ENCODE results near the gene UNC5A. TPM values are rescaled to one million over a fixed set of nuclear protein-coding genes. Genes with fewer than 3 reads are reported as not detected.

The UNC5A gene
- total RNA-seq, 2 experiments from 2014 or later, result not detected

DNA sequence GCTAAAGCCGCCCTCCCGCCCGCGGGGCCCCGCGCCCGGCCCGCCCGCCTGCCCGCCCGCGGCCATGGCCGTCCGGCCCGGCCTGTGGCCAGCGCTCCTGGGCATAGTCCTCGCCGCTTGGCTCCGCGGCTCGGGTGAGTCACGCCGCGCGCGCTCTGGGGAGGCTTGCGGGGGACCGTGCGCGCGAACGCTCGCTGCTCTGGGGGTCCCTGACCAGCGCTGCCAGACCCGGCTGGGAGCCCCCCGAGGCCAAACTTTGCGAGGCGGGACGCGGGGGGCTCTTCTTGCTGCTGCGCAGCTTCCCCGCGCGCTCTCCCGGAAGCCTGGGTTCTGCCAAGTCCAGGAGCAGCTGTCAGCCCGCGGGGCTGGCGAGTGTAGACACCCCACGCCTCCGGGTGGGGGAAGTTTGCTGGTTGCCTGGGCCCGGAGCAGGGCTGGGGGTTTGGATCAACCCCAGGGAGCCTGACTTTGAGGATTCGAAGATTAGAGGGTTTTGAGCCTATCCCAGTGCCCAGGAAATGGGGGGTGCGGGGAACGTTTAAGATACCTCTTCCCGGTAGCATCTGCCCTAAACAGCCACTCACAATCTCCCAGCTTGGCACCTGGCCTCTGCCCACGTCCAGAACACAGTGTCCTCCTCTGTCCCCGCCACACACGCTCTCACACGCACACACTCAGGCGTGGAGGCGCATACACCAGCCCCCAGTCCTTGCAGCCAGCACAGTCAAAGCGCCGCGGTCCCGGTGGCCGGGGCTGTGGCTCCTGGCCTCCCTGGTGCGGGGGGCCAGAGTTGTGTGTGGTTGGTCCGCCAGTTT is 535 bp downstream of the UNC5A start:
- no peaks in the 10 kb centered on the region for H3K36me3 Mint-ChIP-seq (ENCODE audit: low read depth)
- peaks cover 61% of the 10 kb centered on the region for H3K27me3 Mint-ChIP-seq (ENCODE audit: low read depth)
- no peaks in the 10 kb centered on the region for H3K9me3 Mint-ChIP-seq (ENCODE audit: insufficient read depth)
- H3K4me3 Mint-ChIP-seq, result peak overlapping the region; percentile 36
- H3K4me1 Mint-ChIP-seq (ENCODE audit: low read depth), result peaks cover 9% of the 10 kb centered on the region
- CTCF ChIA-PET, result interaction anchor here (0.7 to 1.2 kb wide), 2 partner anchors 15 to 150 kb away, joined by 3 to 4 read pairs; no protein-coding TSS in a partner anchor
- peak; percentile 12 for ATAC-seq
- no peak for DNase-seq
- H3K27ac Mint-ChIP-seq, result no peak overlapping the region
- POLR2A ChIA-PET, result no interaction called here

DNA sequence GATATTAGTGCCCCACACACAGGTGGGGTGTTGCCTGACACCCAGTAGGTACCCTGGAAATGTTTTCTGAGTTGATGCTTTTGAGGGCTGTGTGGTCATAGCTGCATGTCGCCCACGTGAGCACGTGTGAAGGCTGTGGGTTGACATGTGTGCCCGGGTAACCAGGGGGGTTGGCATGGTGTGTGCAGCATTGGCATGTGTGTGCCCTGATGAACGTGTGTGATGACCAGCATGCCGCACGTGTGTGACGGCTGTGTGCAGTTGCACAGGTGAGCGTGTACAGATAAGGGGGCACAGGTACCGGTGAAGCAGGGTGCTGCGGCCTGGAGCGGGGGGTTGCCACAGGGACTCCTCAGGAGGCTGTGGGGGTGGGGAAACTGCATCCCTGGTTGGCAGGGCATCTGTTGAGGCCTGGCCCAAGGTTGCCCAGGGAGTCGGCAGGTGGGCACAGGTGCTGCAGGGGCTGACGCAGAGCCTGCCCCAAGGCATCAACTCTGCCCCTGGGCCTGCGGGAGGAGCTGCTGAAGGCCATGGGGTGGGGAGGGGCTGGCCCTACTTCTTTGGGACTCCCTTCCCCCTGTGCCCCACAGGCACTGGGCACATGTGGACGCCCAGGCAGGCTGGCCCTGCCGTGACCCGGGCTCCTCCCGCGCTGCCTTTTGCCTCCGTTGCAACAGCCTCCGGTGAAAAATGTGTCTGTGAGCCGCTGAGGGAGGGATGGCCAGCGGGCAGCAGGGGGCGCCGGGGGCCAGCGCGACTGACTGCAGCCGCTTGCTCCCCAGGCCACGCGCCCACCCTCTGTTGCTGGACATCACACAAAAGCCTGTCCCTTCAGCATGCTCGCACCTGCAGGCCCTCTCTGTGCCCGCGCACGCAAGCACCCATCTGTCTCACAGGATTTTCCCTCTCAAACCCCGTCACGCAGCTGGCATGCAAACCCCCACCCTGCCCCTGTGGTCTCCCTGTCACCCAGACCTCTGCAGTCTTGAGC is 2.2 kb downstream of the UNC5A start:
- peak; percentile 35 for DNase-seq
- Mint-ChIP-seq H3K4me1 (ENCODE audit: low read depth) (peaks cover 14% of the 10 kb centered on the region), H3K9me3 (ENCODE audit: insufficient read depth) (no peaks in the 10 kb centered on the region), H3K4me3 (no peak overlapping the region), H3K27me3 (ENCODE audit: low read depth) (peaks cover 64% of the 10 kb centered on the region), H3K27ac (no peak overlapping the region), H3K36me3 (ENCODE audit: low read depth) (no peaks in the 10 kb centered on the region)
- ATAC-seq, result peak; percentile 21
- CTCF ChIA-PET, result interaction anchor here (0.6 to 1.2 kb wide), 4 partner anchors 112 to 152 kb away, joined by 3 to 4 read pairs (median 4); no protein-coding TSS in a partner anchor
- POLR2A ChIA-PET, result no interaction called here

DNA sequence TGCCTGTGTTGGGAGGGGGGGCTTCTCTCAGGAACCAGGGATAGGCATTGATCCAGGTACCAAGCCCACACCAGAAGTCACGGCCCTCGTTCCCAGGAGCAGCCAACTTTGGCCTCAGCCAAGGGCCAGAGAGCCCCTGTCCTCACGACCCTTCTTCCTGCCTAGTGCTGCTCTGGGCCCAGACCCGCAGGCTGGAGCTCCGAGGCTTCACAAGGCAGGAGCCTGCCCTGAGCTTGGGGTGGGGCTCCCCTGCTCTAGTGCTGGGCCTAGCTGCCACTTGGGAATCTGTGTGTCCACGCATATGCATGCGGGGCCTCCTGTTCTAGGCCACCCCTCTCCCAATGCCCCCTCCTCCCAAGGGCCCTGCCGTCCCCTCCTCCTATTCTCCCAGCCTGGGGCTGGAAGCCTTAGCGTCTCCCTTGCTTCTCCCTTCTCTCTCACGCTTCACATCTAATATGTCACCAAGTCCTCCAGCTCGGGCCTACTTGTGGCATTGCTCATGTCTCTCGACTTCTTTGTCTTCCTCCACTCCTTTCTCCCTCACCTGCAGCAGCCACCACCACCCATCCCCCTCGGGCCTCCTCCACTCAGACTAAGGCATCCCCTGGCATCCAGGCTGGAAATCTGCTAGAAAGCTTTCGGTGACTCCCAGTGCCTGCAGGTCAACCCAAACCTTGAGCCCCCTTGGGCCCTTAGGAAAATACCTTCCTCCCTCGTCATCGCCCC is 3.4 kb downstream of the UNC5A start:
- CTCF ChIA-PET, result interaction anchor here (0.6 to 1.0 kb wide), 3 partner anchors 113 to 178 kb away, joined by 3 to 4 read pairs (median 3); no protein-coding TSS in a partner anchor

DNA sequence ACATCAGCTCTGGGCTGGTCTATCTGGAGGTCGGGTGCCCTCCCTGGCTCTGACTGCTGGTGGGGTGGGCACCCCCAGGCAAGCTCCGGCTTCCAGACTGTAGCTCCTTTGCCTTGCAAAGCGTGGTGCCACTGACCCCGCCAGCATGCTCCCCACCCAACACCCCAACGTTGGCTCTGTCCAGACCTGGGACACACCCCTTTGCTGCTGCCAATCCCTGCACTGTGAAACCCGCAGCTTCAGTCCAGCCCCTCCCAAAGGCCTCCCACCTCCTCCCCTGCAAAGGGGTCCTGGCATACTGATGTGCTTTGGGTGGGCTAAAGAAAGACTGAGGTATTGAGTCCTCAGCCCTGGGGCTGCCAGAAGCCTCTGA is 3.9 kb downstream of the UNC5A start:
- ATAC-seq (no peak), DNase-seq (no peak)
- Mint-ChIP-seq H3K27ac (no peak overlapping the region), H3K36me3 (ENCODE audit: low read depth) (no peaks in the 10 kb centered on the region), H3K4me3 (no peak overlapping the region), H3K4me1 (ENCODE audit: low read depth) (peaks cover 23% of the 10 kb centered on the region), H3K27me3 (ENCODE audit: low read depth) (peaks cover 61% of the 10 kb centered on the region), H3K9me3 (ENCODE audit: insufficient read depth) (no peaks in the 10 kb centered on the region)
- ChIA-PET POLR2A (no interaction called here), CTCF (interaction anchor here (0.6 kb wide), 1 partner anchor 179 kb away, joined by 3 read pairs; no protein-coding TSS in a partner anchor)

More for the DNA sequence above, 3.4 kb downstream of the UNC5A start:
- POLR2A ChIA-PET, result no interaction called here
- no peak overlapping the region for H3K4me3 Mint-ChIP-seq
- no peak overlapping the region for H3K27ac Mint-ChIP-seq
- H3K9me3 Mint-ChIP-seq (ENCODE audit: insufficient read depth), result no peaks in the 10 kb centered on the region
- peaks cover 21% of the 10 kb centered on the region for H3K4me1 Mint-ChIP-seq (ENCODE audit: low read depth)
- DNase-seq (no peak), ATAC-seq (no peak)
- no peaks in the 10 kb centered on the region for H3K36me3 Mint-ChIP-seq (ENCODE audit: low read depth)
- H3K27me3 Mint-ChIP-seq (ENCODE audit: low read depth), result peaks cover 61% of the 10 kb centered on the region

DNA sequence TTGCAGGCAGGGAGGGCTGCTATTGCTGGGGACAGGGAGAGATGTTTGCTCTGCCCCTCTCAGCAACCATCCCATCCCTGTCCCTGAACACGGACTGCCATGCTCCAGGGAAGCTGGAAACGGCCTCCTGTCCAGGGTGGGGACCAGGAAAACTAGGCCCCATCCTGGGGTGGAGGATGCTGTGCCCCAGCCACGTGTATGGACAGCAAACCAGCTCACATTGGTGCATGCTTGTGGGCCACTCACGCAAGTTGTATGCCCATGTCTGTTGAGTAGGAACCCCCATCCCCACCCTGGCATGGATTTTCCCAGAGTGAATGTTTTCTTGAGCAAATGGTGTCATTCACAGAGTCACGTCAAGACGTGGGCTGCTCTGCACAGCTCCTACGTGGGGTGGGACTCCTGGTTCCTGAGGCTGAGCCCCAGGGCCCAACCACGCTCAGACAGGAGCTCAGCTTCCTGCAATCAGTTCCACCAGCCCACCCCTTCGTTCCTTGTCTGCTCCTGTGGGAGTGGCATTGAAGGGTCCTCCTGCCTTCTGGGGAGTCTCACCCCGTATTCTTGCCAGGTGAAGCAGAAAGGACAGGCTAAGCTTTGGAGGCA is 4.6 kb downstream of the UNC5A start:
- DNase-seq (no peak), ATAC-seq (no peak)
- Mint-ChIP-seq H3K36me3 (ENCODE audit: low read depth) (no peaks in the 10 kb centered on the region), H3K4me3 (no peak overlapping the region), H3K4me1 (ENCODE audit: low read depth) (peaks cover 22% of the 10 kb centered on the region), H3K9me3 (ENCODE audit: insufficient read depth) (no peaks in the 10 kb centered on the region), H3K27me3 (ENCODE audit: low read depth) (peaks cover 62% of the 10 kb centered on the region), H3K27ac (no peak overlapping the region)
- ChIA-PET CTCF (interaction anchor here (1.1 kb wide), 1 partner anchor 154 kb away, joined by 5 read pairs; no protein-coding TSS in a partner anchor), POLR2A (no interaction called here)

DNA sequence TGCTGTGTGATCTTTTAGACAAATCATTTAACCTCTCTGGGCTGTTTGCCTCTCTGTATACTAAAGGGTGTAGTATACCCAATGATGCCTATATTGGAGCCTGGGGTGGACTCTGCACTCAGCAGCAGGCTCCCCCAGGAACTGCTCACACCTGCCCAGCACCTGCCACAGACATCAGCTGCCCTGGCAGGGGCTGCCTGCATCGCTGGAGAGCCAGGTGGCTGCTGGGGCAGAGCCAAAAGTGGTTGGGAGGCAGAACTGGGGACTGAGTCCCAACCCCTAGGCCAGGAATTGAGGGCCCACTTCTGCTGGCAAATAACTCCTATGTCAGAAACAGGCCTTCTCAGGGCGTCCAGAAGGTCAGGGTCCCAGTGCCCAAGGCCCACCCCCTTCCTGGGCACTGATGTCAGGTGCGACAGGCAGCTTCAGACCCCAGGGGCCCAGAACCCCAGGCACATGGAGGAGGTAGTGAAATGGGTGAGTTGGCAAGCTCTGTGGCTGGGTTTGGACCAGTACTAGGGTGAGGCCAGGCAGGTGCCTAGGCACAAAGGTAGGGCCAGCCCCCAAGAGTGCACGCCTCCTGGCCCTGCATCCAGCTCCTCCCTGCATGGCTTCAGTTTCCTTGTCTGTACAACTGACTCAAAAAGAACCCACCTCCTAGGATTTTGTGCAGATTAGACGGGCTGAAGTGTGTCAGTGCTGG is 5.8 kb downstream of the UNC5A start:
- Mint-ChIP-seq H3K27me3 (ENCODE audit: low read depth) (peaks cover 64% of the 10 kb centered on the region), H3K27ac (no peak overlapping the region), H3K36me3 (ENCODE audit: low read depth) (no peaks in the 10 kb centered on the region), H3K4me3 (no peak overlapping the region), H3K4me1 (ENCODE audit: low read depth) (peaks cover 19% of the 10 kb centered on the region), H3K9me3 (ENCODE audit: insufficient read depth) (no peaks in the 10 kb centered on the region)
- POLR2A ChIA-PET, result no interaction called here
- no peak for ATAC-seq
- CTCF ChIA-PET, result interaction anchor here (1.1 kb wide), 1 partner anchor 155 kb away, joined by 5 read pairs; no protein-coding TSS in a partner anchor
- no peak for DNase-seq

DNA sequence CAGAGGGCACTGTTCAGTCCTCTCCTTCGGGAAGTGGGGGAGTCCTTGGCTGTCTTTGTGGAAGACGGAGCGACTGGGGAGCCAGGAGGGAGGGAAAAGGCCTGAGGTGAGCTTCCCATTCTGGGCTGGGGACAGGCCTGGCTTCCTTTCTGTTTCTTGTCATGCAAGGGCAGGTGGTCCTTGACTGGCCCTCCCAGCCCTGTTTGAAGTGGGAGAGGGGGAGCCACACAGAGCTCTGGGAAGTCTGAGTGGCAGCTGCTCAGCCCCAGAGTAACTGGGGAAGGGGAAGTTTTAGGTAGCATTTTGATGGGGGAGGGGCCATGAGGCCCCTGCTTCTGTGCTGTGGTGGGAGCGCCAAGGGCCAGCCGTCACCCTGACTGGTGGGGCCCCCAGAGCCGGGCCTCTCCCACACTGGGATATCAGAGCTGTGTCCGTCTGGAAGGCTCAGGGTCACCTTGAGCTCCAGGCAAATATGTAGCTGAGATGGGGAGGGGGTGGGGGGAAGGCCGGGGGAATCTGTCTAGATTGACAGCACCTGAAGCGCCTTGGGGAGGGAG is 6.5 kb downstream of the UNC5A start:
- Mint-ChIP-seq H3K4me1 (ENCODE audit: low read depth) (peaks cover 18% of the 10 kb centered on the region), H3K27ac (no peak overlapping the region), H3K36me3 (ENCODE audit: low read depth) (no peaks in the 10 kb centered on the region), H3K27me3 (ENCODE audit: low read depth) (peaks cover 58% of the 10 kb centered on the region), H3K4me3 (no peak overlapping the region), H3K9me3 (ENCODE audit: insufficient read depth) (no peaks in the 10 kb centered on the region)
- DNase-seq (no peak), ATAC-seq (no peak)
- ChIA-PET POLR2A (no interaction called here), CTCF (interaction anchor here (0.9 kb wide), 1 partner anchor 156 kb away, joined by 3 read pairs; no protein-coding TSS in a partner anchor)

DNA sequence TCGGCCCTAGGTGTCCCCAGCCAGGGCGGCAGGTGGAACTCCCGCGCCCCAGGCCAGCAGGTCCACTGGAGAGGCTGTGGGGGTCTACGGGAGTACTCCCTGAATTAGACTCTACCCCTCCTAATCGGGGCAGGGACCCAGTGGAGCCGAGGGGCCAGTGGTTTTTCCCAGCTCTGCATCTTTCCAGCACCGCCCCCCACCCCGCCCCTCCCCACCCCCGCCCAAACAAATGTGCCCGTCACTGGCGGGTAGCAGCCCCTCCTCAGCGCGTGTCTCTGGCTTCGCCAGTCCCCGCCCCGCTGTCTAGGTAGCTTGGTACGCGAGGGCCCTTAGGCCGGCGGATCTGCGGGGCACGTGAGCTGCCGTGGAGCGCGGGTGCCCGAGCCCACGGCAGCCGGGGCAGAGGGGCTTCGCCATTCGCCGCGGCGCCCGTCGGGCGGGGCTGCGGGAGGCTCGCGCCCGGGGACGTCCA is 7.0 kb downstream of the UNC5A start:
- no peak for DNase-seq
- POLR2A ChIA-PET, result no interaction called here
- H3K27me3 Mint-ChIP-seq (ENCODE audit: low read depth), result peaks cover 56% of the 10 kb centered on the region
- H3K9me3 Mint-ChIP-seq (ENCODE audit: insufficient read depth), result no peaks in the 10 kb centered on the region
- no peaks in the 10 kb centered on the region for H3K36me3 Mint-ChIP-seq (ENCODE audit: low read depth)
- no peak overlapping the region for H3K4me3 Mint-ChIP-seq
- H3K4me1 Mint-ChIP-seq (ENCODE audit: low read depth), result peaks cover 18% of the 10 kb centered on the region
- CTCF ChIA-PET, result interaction anchor here (0.9 kb wide), 1 partner anchor 157 kb away, joined by 3 read pairs; no protein-coding TSS in a partner anchor
- no peak for ATAC-seq
- H3K27ac Mint-ChIP-seq, result no peak overlapping the region

DNA sequence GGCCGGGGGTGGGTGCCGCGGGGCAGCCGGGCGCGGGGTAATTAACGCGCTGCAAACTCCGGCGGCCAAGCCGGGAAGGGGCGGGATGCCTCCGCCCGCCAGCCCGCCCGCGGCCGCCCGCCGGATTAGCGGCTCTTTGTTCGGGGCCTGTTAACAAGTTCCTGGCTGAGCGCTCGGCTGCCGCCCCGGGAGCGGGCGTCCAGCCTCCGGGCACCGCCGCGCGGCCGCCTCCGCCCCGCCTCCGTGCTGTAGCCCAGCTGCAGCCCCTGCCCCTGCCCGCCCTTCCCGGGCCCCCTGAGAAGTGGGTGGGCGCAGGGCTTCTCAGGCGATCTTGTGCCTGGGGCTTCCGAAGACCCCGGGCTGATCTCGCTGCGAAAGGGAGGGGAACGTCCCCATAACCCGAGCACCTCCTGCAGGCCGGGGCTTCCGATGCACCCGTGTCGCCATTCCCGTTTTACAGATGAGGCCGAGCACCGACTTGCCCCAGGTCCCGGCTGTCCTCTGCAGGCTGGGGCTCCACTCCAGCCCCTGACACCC is 7.5 kb downstream of the UNC5A start:
- peak overlapping the region; percentile 58 for H3K4me3 Mint-ChIP-seq
- peaks cover 61% of the 10 kb centered on the region for H3K27me3 Mint-ChIP-seq (ENCODE audit: low read depth)
- DNase-seq (peak; percentile 33), ATAC-seq (peak; percentile 31)
- peaks cover 18% of the 10 kb centered on the region for H3K4me1 Mint-ChIP-seq (ENCODE audit: low read depth)
- H3K9me3 Mint-ChIP-seq (ENCODE audit: insufficient read depth), result no peaks in the 10 kb centered on the region
- H3K27ac Mint-ChIP-seq, result no peak overlapping the region
- POLR2A ChIA-PET, result no interaction called here
- no peaks in the 10 kb centered on the region for H3K36me3 Mint-ChIP-seq (ENCODE audit: low read depth)
- CTCF ChIA-PET, result no interaction called here

DNA sequence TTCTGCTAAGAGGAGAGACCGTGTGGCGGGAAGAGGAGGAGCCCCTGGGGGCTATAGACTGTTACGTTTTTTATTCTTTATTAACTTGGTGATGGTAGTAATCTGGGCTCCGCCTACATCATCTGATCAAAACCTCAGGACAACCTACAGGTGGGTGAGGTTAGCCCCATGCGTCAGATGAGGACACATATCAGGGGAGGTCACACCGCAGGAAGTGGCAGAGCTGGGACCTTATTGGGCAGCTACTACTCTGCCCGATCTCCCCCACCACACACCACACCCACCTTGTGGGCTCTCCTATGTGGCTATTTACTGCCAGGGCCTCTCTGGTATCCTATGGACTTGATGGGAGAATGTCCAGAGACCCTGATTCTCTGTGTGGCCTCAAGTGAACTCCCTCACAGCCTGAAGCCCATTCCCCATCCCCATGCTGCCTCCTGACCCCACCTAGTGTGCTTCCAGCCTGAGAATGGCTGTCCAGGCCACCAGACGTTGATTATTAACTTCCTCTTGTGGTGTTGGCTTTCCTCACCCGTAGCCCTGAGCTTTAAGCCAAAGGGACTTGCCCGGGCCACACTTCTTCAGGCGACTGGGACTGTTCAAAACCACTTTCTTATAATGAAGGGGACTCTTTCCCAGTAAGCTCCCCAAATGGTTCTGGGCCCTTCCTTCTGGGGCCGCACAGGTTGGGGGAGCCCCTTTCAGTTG is 8.2 kb downstream of the UNC5A start:
- Mint-ChIP-seq H3K36me3 (ENCODE audit: low read depth) (no peaks in the 10 kb centered on the region), H3K27ac (peak overlapping the region; percentile 8), H3K9me3 (ENCODE audit: insufficient read depth) (no peaks in the 10 kb centered on the region), H3K27me3 (ENCODE audit: low read depth) (peaks cover 57% of the 10 kb centered on the region), H3K4me3 (peak overlapping the region; percentile 58), H3K4me1 (ENCODE audit: low read depth) (peaks cover 18% of the 10 kb centered on the region)
- CTCF ChIA-PET, result interaction anchor here (1.0 to 1.6 kb wide), 2 partner anchors 158 to 161 kb away, joined by 3 to 5 read pairs; no protein-coding TSS in a partner anchor
- POLR2A ChIA-PET, result no interaction called here
- ATAC-seq (peak; percentile 79), DNase-seq (peak; percentile 76)
